Muscle of leg (tissue), 11 donors: ENCODE results near the gene TRPM1. TPM values are rescaled to one million over a fixed set of nuclear protein-coding genes. Genes with fewer than 3 reads are reported as not detected.

Experiments
- DNase-seq: peaks from one replicate; pipeline ENCODE4 v3.0.0; 2013
- H3K27ac ChIP-seq: one replicate; pipeline ENCODE4 v1.5.1; 2013; ENCODE audit warnings: mild to moderate bottlenecking, low read length, control low read depth
- H3K27me3 ChIP-seq: one replicate; pipeline ENCODE4 v1.6.1; 2013; ENCODE audit warnings: low read length; ENCODE audit not compliant: control insufficient read depth, insufficient read depth
- H3K36me3 ChIP-seq: one replicate; pipeline ENCODE4 v1.6.1; 2013; ENCODE audit warnings: low read length; ENCODE audit not compliant: control insufficient read depth, insufficient read depth
- H3K4me1 ChIP-seq: one replicate; pipeline ENCODE4 v1.6.1; 2013; ENCODE audit warnings: low read length; ENCODE audit not compliant: control insufficient read depth, insufficient read depth
- H3K4me3 ChIP-seq: one replicate; pipeline ENCODE4 v1.5.1; 2013; ENCODE audit warnings: low read length, control low read depth
- H3K9me3 ChIP-seq: replicated peaks from 2 replicates; pipeline ENCODE4 v1.6.1; 2013; ENCODE audit warnings: low read depth, low read length; ENCODE audit not compliant: control insufficient read depth
- WGBS: methylation state at CpG from one replicate; pipeline ENCODE4 v1.1.5; 2013; ENCODE audit warnings: missing lambda C conversion rate; ENCODE audit not compliant: insufficient coverage; 5-methylcytosine and 5-hydroxymethylcytosine counted together
- polyA plus RNA-seq, 8 donors: library from polyadenylated mRNA; unstranded; fragments of 120-200 nt; gene quantifications; one replicate each; pipeline versions ENCODE4 v1.2.1 to v1.2.3, GENCODE V29; 2013; ENCODE audit warnings: inconsistent platforms in 1 of 8, low replicate concordance in 1 of 8; ENCODE audit not compliant: insufficient read length in 8 of 8, insufficient read depth in 1 of 8
- total RNA-seq: library from RNA; stranded (reverse); fragments of 120-200 nt; gene quantifications from one replicate; pipeline ENCODE4 v1.2.4, GENCODE V29; 2013

Gene TRPM1
- total and polyA plus RNA-seq, 9 donors, result 0.08 to 0.71 (median 0.37) TPM; not detected in 6

DNA sequence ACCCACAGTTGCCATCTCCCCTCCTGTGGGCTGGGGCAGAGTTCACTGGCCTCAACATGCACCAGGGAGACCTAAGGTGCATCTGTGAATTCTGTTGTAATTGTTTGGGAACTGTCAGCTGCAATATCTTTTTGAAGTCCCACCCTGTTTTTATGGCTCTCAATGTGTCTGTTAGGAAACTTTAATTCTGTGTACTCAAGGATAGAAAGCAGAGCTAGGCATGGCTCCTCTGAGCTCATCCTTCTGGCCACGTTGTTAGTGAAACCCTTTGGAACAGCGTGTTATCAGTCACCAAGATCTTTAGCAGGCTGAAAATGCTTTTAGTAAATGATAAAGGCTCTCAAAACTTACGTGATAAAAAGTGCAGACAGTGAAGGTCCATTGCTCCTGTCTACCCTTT lies 76.5 kb downstream of the TRPM1 start:
- Histone ChIP-seq H3K9me3 (no peaks in the 10 kb centered on the region), H3K4me1 (no peaks in the 10 kb centered on the region), H3K27me3 (no peaks in the 10 kb centered on the region), H3K36me3 (no peaks in the 10 kb centered on the region), H3K4me3 (no peak overlapping the region), H3K27ac (no peak overlapping the region)
- 31% methylated on average over 3 of the region's 3 CpGs for WGBS
- no peak for DNase-seq

- no peak overlapping the region for H3K27ac ChIP-seq
- no peak overlapping the region for H3K4me3 ChIP-seq
- WGBS, result no CpG with 5 or more reads among the region's 5 CpGs
- H3K36me3 ChIP-seq, result no peaks in the 10 kb centered on the region
- no peaks in the 10 kb centered on the region for H3K9me3 ChIP-seq
- H3K4me1 ChIP-seq, result no peaks in the 10 kb centered on the region
- DNase-seq, result no peak
- H3K27me3 ChIP-seq, result no peaks in the 10 kb centered on the region
Measured at GRCh38 chr15:31024330-31024729, 77.2 kb downstream of the TRPM1 start.

- Histone ChIP-seq H3K27me3 (no peaks in the 10 kb centered on the region), H3K36me3 (no peaks in the 10 kb centered on the region), H3K4me1 (no peaks in the 10 kb centered on the region), H3K27ac (no peak overlapping the region), H3K9me3 (no peaks in the 10 kb centered on the region), H3K4me3 (no peak overlapping the region)
- WGBS, result 80% methylated on average over 2 of the region's 5 CpGs
- DNase-seq, result no peak
Measured at GRCh38 chr15:31023841-31024240, 77.7 kb downstream of the TRPM1 start.

- Histone ChIP-seq H3K4me1 (no peaks in the 10 kb centered on the region), H3K27me3 (no peaks in the 10 kb centered on the region), H3K9me3 (no peaks in the 10 kb centered on the region), H3K4me3 (no peak overlapping the region), H3K27ac (no peak overlapping the region), H3K36me3 (no peaks in the 10 kb centered on the region)
- DNase-seq, result no peak
- 80% methylated on average over 1 of the region's 5 CpGs for WGBS
Measured at GRCh38 chr15:31021067-31021665, 80.4 kb downstream of the TRPM1 start.

- Histone ChIP-seq H3K9me3 (no peaks in the 10 kb centered on the region), H3K27me3 (no peaks in the 10 kb centered on the region), H3K4me3 (no peak overlapping the region), H3K4me1 (no peaks in the 10 kb centered on the region), H3K27ac (no peak overlapping the region), H3K36me3 (no peaks in the 10 kb centered on the region)
- DNase-seq, result no peak
- no CpG with 5 or more reads among the region's 5 CpGs for WGBS
Measured at GRCh38 chr15:31020542-31020941, 81.0 kb downstream of the TRPM1 start.

GRCh38 chr15:31019986-31020385 lies 81.5 kb downstream of the TRPM1 start:
- Histone ChIP-seq H3K4me3 (no peak overlapping the region), H3K36me3 (no peaks in the 10 kb centered on the region), H3K27ac (no peak overlapping the region), H3K9me3 (no peaks in the 10 kb centered on the region), H3K4me1 (no peaks in the 10 kb centered on the region), H3K27me3 (no peaks in the 10 kb centered on the region)
- 77% methylated on average over 2 of the region's 3 CpGs for WGBS
- no peak for DNase-seq

GRCh38 chr15:31017311-31017710 lies 84.2 kb downstream of the TRPM1 start:
- H3K36me3 ChIP-seq, result no peaks in the 10 kb centered on the region
- no peak overlapping the region for H3K27ac ChIP-seq
- peaks cover 8% of the 10 kb centered on the region for H3K9me3 ChIP-seq
- no peaks in the 10 kb centered on the region for H3K4me1 ChIP-seq
- no peaks in the 10 kb centered on the region for H3K27me3 ChIP-seq
- no CpG with 5 or more reads among the region's 1 CpG for WGBS
- H3K4me3 ChIP-seq, result no peak overlapping the region
- DNase-seq, result no peak

- no peak for DNase-seq
- Histone ChIP-seq H3K4me1 (no peaks in the 10 kb centered on the region), H3K36me3 (no peaks in the 10 kb centered on the region), H3K4me3 (no peak overlapping the region), H3K9me3 (peaks cover 8% of the 10 kb centered on the region), H3K27me3 (no peaks in the 10 kb centered on the region), H3K27ac (no peak overlapping the region)
- 100% methylated on average over 1 of the region's 3 CpGs for WGBS
Measured at GRCh38 chr15:31016446-31016915, 85.0 kb downstream of the TRPM1 start.

DNA sequence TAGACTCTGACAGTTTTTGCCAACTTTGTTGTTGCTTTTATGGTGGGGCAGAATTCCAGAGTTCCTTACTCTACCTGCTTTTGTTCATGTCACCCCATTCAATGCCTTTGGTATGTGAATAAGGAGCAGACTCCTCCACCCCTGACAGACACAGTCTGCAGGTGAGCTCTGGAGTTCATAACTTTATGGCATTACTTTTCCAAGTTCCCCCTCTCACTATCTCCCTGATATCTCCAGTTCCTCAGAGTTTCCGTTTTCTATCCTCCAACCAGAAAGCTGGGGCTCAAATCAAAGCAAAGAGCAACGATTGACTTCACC lies 87.0 kb downstream of the TRPM1 start:
- no peaks in the 10 kb centered on the region for H3K36me3 ChIP-seq
- no peaks in the 10 kb centered on the region for H3K4me1 ChIP-seq
- no peak for DNase-seq
- H3K27me3 ChIP-seq, result no peaks in the 10 kb centered on the region
- H3K27ac ChIP-seq, result no peak overlapping the region
- no peak overlapping the region for H3K4me3 ChIP-seq
- WGBS, result no CpG with 5 or more reads among the region's 2 CpGs
- peaks cover 8% of the 10 kb centered on the region for H3K9me3 ChIP-seq

GRCh38 chr15:31013863-31014607 lies 87.5 kb downstream of the TRPM1 start:
- no peak overlapping the region for H3K27ac ChIP-seq
- no peaks in the 10 kb centered on the region for H3K4me1 ChIP-seq
- H3K4me3 ChIP-seq, result no peak overlapping the region
- no peak for DNase-seq
- H3K9me3 ChIP-seq, result peaks cover 8% of the 10 kb centered on the region
- H3K36me3 ChIP-seq, result no peaks in the 10 kb centered on the region
- H3K27me3 ChIP-seq, result no peaks in the 10 kb centered on the region
- no CpG with 5 or more reads among the region's 2 CpGs for WGBS
